IPS DF 6.9 (cell line): Measurements from ENCODE around the gene WNT16.

ENCODE experiments used
- DNase-seq: peaks from one replicate; pipeline ENCODE4 v3.0.0-alpha.2; 2013; ENCODE audit warnings: low read depth, low spot score
- H3K27ac ChIP-seq: one replicate; pipeline ENCODE4 v1.5.1; 2013; ENCODE audit warnings: low read length, control low read depth
- H3K27me3 ChIP-seq: 2 replicates; pipeline ENCODE4 v1.6.1; 2013; ENCODE audit warnings: mild to moderate bottlenecking, low read length; ENCODE audit not compliant: control insufficient read depth, insufficient read depth
- H3K36me3 ChIP-seq: 2 replicates; pipeline ENCODE4 v1.6.1; 2013; ENCODE audit warnings: low read length; ENCODE audit not compliant: control insufficient read depth, insufficient read depth
- H3K4me1 ChIP-seq: 2 replicates; pipeline ENCODE4 v1.6.1; 2013; ENCODE audit warnings: low read length; ENCODE audit not compliant: control insufficient read depth, insufficient read depth
- H3K4me3 ChIP-seq: 2 replicates; pipeline ENCODE4 v1.5.1; 2013; ENCODE audit warnings: mild to moderate bottlenecking, low read length
- H3K9me3 ChIP-seq: 2 replicates; pipeline ENCODE4 v1.6.1; 2013; ENCODE audit warnings: low read length, inconsistent platforms; ENCODE audit not compliant: control insufficient read depth, insufficient read depth
- WGBS: extraction: QIAGEN DNeasy Blood & Tissue Kit; methylation state at CpG from one replicate; pipeline ENCODE4 v1.1.7; 2013; ENCODE audit warnings: mixed read lengths, missing lambda C conversion rate; ENCODE audit not compliant: insufficient read length, insufficient coverage; 5-methylcytosine and 5-hydroxymethylcytosine counted together

Gene WNT16

DNA sequence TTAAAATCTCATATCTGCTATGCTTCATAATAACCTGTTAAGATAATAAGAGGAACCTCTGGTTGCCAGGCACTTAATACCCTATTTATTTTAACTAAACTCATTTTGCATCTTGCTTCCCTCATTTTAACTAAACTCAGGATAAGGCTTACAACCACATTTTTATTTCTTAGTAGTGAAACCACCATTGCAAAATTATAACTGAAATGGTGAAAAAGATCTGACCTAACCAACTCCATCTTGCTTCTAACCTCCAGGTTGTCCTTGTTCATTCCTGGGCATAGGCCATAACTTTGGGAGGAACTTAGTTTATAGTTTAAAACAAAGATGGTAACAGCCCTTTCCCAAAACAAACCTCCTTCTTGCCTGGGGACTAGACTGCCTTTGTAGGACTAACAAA is 61.3 kb downstream of the WNT16 start:
- Histone ChIP-seq H3K4me3 (no peak overlapping the region), H3K9me3 (no peaks in the 10 kb centered on the region), H3K27ac (no peak overlapping the region), H3K27me3 (no peaks in the 10 kb centered on the region), H3K36me3 (no peaks in the 10 kb centered on the region), H3K4me1 (no peaks in the 10 kb centered on the region)
- DNase-seq, result no peak

GRCh38 chr7:121390617-121391016 is 61.8 kb downstream of the WNT16 start:
- DNase-seq, result no peak
- Histone ChIP-seq H3K4me3 (no peak overlapping the region), H3K27me3 (no peaks in the 10 kb centered on the region), H3K4me1 (no peaks in the 10 kb centered on the region), H3K27ac (no peak overlapping the region), H3K36me3 (no peaks in the 10 kb centered on the region), H3K9me3 (no peaks in the 10 kb centered on the region)
- WGBS, result no CpG with 5 or more reads among the region's 2 CpGs
